GM12874 (cell line): ENCODE results near the gene SCP2.

Source experiments
- TF ChIP-seq, protein P1 (sequence below): IDR thresholded peaks from 2 replicates; pipeline ENCODE4 v1.5.1; 2011; ENCODE audit warnings: low read depth, mild to moderate bottlenecking, control low read depth, low read length, moderate library complexity; ENCODE audit not compliant: insufficient read depth

SCP2 gene

DNA sequence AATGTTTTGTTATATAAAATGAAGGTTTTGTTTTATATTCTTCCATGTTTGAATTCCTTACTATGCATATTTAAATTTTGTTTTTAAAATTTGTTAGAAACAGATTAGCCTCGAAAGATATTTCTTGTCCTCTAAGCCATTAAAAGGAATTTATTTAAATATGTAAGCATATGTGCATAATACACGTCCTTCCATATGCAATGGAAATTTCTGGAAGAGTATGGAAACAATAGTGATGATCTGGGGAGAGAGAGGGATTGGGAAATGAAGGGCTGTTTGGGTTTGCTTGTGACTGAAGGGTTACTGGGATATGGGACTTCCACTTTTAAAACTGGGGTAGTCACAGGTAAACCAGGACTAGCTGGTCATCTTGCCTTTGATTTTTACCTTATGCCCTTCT lies 26.7 kb upstream of the SCP2 start:
- TF ChIP-seq, protein P1, sequence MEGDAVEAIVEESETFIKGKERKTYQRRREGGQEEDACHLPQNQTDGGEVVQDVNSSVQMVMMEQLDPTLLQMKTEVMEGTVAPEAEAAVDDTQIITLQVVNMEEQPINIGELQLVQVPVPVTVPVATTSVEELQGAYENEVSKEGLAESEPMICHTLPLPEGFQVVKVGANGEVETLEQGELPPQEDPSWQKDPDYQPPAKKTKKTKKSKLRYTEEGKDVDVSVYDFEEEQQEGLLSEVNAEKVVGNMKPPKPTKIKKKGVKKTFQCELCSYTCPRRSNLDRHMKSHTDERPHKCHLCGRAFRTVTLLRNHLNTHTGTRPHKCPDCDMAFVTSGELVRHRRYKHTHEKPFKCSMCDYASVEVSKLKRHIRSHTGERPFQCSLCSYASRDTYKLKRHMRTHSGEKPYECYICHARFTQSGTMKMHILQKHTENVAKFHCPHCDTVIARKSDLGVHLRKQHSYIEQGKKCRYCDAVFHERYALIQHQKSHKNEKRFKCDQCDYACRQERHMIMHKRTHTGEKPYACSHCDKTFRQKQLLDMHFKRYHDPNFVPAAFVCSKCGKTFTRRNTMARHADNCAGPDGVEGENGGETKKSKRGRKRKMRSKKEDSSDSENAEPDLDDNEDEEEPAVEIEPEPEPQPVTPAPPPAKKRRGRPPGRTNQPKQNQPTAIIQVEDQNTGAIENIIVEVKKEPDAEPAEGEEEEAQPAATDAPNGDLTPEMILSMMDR, result no peak

DNA sequence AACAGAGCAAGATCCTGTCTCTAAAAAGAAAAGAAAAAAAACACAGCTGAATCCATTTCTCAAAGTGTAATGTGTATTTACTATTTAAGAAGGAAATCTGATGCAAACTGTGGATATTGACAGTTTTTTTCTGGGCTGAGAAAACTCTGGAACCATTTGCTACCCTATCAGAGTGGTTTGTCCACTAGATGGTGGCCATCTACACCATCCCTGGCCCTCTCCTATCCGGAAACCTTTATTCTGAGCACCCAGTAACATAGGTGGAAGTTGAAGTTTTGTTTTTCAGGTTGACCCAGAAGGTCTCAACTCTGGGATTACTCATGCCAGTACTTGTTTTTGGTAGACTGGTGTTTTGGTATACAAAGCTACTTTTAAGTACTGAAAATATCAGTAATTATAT lies 25.7 kb upstream of the SCP2 start:
- TF ChIP-seq, protein P1, result no peak

DNA sequence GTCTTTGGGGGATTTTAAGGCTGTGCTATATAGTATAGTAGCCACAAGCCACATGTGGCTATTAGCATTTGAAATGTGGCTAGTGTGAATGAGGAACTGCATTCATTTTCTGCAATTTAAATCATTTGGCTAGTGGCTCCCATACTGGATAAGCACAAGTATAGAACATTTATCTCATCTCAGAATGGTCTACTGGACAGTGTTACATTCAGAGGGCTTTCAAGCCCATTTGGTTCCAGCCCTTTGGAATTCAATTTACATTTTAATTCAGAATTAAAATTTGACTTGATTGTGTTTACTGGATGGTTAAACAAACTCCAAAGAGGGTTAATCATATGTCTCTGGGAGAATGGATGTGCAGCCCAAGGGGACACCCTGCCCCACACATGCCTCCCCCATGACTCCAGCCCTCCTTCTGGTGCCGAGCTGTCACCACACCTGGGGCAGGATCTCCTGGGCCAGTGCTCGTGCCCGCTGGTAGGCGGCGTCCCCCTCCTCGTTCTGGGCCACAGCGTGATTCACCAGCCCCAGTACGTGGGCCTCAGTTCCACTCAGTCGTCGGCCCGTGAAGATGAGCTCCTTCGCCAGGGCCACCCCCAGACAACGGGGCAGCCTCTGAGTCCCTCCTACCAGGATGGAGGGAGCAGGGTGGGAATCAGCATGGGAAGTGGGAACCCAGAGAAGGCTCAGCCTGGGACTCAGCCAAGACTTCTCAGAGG lies 22.7 kb upstream of the SCP2 start:
- TF ChIP-seq, protein P1, result no peak

DNA sequence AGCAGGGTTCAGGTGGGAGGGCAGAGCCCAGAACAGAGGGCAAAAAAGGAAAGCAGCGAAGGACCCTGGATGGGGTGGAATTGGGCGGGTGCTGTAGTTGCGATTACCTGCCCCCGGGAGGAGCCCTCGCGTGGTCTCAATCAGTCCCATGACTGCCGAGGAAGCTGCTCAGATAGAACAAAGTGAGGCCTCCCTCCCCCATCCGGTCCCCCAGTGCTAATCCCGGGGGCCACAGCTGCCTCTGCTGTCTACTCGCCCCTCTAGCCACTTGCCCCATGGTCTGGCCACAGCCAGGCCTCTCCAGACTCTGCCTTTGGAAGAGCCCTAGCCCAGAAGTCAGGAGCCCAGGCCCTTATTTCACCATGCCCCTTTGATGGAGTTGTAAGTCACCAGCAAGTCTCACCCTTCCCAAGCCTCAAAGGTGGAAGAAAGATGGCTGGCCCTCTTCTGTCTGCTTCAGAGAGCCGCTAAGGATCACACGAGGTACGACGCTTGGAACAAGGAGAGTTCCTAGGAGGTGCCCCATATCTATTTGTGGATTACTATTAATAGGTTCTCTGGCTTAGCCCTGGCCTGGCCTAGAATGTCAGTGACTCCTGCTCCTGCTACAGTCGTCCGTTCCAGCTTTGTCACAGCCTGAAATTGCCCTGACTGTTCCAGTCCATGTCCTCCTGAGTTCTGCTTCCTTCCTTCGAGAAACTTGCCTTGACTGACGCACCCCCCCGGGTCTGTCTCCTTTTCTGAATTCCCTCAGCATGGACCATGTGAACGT lies 22.0 kb upstream of the SCP2 start:
- TF ChIP-seq, protein P1, result peak; percentile 75

DNA sequence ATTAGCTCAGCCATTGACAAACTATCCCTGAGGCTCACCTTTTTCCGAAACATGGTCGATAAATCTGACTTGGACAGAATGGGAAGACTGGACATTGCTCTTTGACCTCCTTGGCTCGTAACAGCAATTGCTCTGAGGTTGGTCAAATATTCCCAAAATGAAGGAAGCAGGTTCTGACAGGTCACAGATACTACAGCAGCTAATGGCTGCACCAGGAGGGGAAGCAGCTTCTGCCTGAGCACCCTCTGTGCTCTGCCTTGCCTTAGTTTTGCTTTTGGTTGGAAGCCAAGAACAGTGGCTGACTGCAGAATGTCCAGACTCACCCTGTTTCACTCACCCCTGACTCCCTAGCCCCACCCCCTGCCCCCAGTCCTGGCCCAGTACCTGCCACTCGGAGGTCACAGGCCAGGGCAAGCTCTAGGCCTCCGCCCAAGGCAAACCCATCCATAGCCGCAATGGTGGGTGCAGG lies 20.9 kb upstream of the SCP2 start:
- TF ChIP-seq, protein P1, result no peak

DNA sequence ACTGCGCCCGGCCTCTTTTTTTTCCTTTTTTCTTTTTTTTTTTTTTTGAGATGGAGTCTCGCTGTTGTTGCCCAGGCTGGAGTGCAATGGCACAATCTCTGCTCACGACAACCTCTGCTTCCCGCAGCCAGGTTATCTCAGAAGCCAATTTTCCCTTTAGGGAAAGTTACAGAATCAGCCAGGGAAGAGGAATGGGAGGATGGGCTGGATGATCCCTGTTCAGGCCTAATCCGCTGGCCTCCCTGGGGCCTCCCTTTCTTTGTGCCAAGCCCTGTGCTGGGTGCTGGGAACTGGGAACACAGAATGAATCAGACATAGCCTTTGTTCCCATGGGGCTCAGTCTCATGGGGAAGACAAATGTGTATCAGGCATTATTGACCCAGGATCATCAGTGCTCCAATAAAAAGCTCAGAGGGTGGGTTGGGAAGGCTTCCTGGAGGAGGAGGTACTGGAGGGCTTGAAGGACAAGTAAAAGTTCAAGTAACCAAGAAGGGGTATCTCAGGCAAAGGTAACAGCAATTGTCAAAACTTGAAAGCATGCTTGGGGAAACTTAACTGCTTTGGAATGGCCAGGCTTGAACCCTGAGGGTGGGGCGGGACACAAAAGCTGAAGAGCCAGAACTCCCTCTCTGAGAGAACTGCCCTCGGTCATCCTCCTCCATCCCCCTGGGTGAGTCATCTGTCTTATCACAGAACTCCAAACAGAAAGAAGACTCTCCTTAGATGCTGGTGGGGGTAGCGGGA lies 19.8 kb upstream of the SCP2 start:
- TF ChIP-seq, protein P1, result no peak

DNA sequence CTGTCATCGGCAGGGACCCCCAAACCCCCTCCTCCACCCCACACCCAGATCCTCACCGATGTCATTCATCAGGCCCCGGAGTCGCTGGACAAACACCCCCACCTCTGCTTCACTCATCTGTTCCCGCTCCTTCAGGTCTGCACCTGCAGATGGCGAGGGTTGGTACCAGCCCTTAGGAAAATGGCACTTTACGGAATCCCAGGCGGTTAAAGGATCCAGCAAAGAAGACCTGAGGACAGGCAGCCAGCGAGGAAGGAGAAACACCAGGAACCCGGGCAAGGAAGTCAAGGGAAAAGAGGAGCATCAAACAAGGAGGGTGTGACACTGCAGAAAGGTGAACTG lies 19.3 kb upstream of the SCP2 start:
- TF ChIP-seq, protein P1, result no peak
